D721Med (cell line): ENCODE measurements around the gene CTCFL.

Source experiments
- DNase-seq: peaks from one replicate; pipeline ENCODE4 v3.0.0; 2011; ENCODE audit warnings: low spot score; ENCODE audit not compliant: insufficient read length
- FAIRE-seq: peaks from 2 replicates; lab custom pipeline; 2011; peaks lifted over from hg19 to GRCh38; lab: Jason Lieb, UNC
- TF ChIP-seq, protein P1 (sequence below): IDR thresholded peaks from 2 replicates; pipeline ENCODE4 v1.5.1; 2012; ENCODE audit warnings: mild to moderate bottlenecking, control low read depth; ENCODE audit not compliant: insufficient read depth; ENCODE audit errors: missing control alignments

The CTCFL gene

DNA sequence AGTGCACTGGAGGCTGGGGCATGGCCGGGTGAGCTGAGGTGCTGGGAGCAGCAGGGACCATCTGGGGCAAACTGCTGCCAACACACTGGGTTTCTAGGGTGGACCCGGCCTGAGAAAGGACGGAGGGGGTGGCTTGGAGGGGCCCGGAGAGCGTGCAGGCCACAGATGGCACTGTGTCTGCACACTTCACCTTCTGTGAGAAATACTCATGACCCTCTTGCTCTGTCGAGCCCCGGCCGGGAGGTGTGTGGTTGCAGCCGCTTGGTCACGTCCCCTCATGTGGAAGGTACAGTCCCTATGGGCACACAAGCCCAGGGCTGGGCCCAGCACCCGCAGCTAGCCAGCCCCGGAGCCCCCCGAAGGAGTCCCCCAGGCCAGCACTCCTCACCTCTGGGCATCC lies 74.0 kb downstream of the CTCFL start:
- DNase-seq (no peak), FAIRE-seq (no peak)

DNA sequence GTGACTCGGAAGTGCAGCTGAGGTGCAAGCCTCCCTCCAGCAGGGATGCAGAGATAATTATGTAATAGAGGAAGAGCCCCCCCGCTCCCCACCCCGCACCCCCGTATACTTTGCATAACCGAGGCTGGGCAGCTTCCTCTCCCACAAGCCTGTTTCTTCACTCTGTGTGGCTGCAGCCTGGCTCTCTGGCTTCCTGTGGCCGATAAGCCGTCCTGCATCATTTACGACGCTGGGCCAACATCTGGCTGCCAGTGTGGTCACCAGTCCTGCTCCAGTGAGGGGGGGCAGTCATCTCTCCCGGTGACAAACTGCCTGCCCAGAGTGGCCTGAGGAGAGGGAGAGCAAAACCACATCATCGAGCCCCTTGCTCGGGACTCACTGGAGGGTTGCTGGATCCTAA lies 74.5 kb downstream of the CTCFL start:
- TF ChIP-seq, protein P1, sequence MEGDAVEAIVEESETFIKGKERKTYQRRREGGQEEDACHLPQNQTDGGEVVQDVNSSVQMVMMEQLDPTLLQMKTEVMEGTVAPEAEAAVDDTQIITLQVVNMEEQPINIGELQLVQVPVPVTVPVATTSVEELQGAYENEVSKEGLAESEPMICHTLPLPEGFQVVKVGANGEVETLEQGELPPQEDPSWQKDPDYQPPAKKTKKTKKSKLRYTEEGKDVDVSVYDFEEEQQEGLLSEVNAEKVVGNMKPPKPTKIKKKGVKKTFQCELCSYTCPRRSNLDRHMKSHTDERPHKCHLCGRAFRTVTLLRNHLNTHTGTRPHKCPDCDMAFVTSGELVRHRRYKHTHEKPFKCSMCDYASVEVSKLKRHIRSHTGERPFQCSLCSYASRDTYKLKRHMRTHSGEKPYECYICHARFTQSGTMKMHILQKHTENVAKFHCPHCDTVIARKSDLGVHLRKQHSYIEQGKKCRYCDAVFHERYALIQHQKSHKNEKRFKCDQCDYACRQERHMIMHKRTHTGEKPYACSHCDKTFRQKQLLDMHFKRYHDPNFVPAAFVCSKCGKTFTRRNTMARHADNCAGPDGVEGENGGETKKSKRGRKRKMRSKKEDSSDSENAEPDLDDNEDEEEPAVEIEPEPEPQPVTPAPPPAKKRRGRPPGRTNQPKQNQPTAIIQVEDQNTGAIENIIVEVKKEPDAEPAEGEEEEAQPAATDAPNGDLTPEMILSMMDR, result no peak
- no peak for DNase-seq
- FAIRE-seq, result no peak

More for the DNA sequence above, 74.0 kb downstream of the CTCFL start:
- TF ChIP-seq, protein P1, result no peak

DNA sequence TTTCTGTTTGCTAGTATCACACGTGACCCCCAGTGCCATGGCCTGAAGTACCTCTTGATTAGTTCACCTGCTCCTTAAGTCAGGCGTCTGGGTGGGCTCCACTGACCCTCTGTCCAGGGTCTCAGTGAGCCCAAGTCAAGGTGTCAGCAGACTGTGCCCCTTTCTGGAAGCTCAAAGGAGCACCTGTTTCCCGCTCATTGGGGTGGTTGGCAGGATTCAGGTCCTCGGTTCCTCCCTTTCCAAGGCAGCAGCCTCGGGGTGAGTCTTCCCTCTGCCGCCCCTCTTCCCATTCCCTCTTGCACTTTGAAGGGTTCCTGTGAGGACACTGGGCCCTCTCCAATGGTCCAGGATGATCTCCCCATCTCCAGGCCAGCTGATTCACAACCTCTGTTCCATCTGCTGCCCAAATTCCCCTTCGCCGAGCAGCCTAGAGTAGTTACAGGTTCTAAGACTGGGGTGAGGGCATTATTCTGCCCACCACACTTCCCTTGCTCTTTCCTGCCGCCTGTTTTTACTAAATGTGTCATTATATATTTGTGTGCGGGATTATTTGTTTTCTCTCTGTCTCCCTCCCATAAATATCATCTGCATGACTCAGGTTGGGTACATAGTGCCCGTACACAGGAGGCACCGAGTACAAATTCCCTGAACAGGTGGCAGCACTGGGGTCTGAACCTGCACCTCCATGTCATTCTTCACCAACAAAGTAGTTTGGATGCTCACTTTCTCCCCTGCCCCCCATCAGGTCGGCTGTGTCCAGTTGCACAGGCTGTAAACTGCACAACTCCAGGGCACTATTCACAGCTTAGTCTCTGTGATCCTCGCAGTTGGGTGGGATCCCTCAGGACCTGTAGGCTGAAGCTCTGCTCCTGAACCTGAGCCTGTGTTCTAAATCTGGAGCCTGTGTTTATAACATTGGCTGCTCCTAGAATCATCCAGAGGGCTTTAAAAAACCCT lies 75.3 kb downstream of the CTCFL start:
- FAIRE-seq (no peak), DNase-seq (no peak)
- TF ChIP-seq, protein P1, result no peak

DNA sequence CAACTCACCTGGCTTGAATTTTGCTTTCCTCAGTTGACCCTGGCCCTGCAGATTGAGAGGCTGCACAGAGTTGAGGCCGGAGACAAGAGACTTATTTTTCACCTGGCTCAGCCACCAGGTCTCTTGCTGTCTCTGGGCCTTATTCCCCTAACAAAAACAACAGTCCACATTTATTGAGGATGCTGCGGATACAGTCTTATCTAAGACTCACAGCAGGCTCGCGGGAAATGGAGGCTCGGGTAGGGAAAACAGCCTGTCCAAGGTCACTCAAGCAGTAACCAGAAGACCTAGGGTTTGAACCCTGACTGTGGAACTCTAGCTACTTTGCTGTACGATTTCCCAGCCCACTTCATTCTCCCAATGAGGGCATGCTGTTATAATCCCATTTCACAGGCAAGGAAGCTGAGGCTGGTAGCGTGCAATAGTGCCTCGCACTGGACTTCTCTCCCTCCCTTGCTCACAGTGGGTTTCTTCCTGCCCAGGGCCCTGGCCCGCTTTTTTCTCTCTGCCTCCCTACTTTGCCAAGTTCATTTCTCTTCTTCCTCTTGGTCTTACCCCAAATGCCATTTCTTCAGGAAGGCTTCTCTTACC lies 76.1 kb downstream of the CTCFL start:
- no peak for FAIRE-seq
- DNase-seq, result no peak

More for the DNA sequence above, 76.1 kb downstream of the CTCFL start:
- TF ChIP-seq, protein P1, result no peak
